Vagina (tissue), 2 donors: ENCODE measurements around the gene GAD1. TPM values are rescaled to one million over a fixed set of nuclear protein-coding genes. Genes with fewer than 3 reads are reported as not detected.

Source experiments
- DNase-seq, 2 donors: peaks; one replicate each; pipeline ENCODE4 v3.0.0-alpha.2; 2017; ENCODE audit errors: extremely low spot score in 2 of 2
- H3K27ac ChIP-seq: fragments of 200-600 bp; sonication (generic); one replicate; pipeline ENCODE4 v1.5.1; 2019
- H3K27me3 ChIP-seq: fragments of 200-600 bp; sonication (generic); one replicate; pipeline ENCODE4 v1.5.1; 2019
- H3K36me3 ChIP-seq, 2 donors: fragments of 200-600 bp; sonication (generic); one replicate each; pipeline ENCODE4 v1.5.1; 2017 to 2019
- H3K4me1 ChIP-seq: fragments of 200-600 bp; sonication (generic); one replicate; pipeline ENCODE4 v1.5.1; 2019
- H3K4me3 ChIP-seq, 2 donors: fragments of 200-600 bp; sonication (generic); 1 replicate in 1 of 2; 2 replicates in 1 of 2; pipeline ENCODE4 v1.5.1; 2016 to 2019
- H3K9me3 ChIP-seq: fragments of 200-600 bp; sonication (generic); one replicate; pipeline ENCODE4 v1.5.1; 2019
- POLR2A ChIP-seq, 2 donors: fragments of 450-650 bp; IDR thresholded peaks; one replicate each; pipeline ENCODE4 v1.6.1; 2017; ENCODE audit warnings: antibody characterized with exemption in 2 of 2, mild to moderate bottlenecking in 2 of 2, moderate library complexity in 2 of 2
- POLR2AphosphoS5 ChIP-seq, 2 donors: sonication (generic); formaldehyde crosslinking; IDR thresholded peaks; one replicate each; pipeline ENCODE4 v1.9.0; 2017; ENCODE audit warnings: antibody characterized with exemption in 2 of 2, mild to moderate bottlenecking in 2 of 2, low read depth in 1 of 2; ENCODE audit not compliant: insufficient read depth in 1 of 2
- intact Hi-C: fragments of 100-400 bp; cut with DNase I; formaldehyde crosslinking; loops from one replicate; pipeline ENCODE4 v1.15.1; 2023
- small RNA-seq: library from RNA; depleted of rRNA; stranded (forward); fragments of <200 nt; gene quantifications from one replicate; pipeline ENCODE3, GENCODE V24; 2016
- total RNA-seq: library from RNA; depleted of rRNA; stranded (reverse); fragments of >200 nt; gene quantifications from one replicate; pipeline ENCODE4 v1.2.3, GENCODE V29; 2016
- TF ChIP-seq, protein P1 (sequence below), 3 experiments: fragments of 450-650 bp in 2 of 3; fragments of 200-600 bp in 1 of 3; sonication (generic) in 1 of 3; IDR thresholded peaks; one replicate each; pipeline ENCODE4 v1.5.1; 2017 to 2019; ENCODE audit warnings: antibody characterized with exemption in 3 of 3, mild to moderate bottlenecking in 2 of 3, moderate library complexity in 2 of 3

The GAD1 gene
- total RNA-seq, 1 donor from 2014 or later: not detected

DNA sequence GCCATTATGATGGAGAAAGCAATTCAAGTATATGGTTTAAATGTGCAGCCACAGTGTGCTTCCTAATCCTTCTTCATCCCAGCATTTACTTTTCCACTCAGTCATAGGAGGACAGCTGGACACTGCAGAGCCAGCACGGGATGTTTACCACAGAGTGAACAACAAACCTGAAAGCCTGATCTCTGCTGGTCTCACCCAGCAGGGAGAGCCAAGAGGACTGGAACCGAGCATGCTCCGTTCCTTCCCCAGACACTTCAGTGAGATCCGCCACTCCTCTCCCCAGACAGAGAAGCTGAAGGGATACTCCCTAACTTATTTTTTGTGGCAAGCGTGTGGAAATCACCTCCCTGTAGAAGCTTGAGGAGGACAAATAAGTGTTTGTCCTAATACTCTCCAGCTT is 89.2 kb downstream of the GAD1 start:
- Histone ChIP-seq H3K27me3 (no peaks in the 10 kb centered on the region), H3K27ac (no peak overlapping the region), H3K9me3 (no peaks in the 10 kb centered on the region), H3K4me3 (no peak overlapping the region), H3K4me1 (no peaks in the 10 kb centered on the region), H3K36me3 (no peaks in the 10 kb centered on the region)
- intact Hi-C loops: no loop called here
- no peak for DNase-seq
- TF ChIP-seq POLR2A (IDR thresholded peaks at IDR 0.05): no peak
- TF ChIP-seq, protein P1, sequence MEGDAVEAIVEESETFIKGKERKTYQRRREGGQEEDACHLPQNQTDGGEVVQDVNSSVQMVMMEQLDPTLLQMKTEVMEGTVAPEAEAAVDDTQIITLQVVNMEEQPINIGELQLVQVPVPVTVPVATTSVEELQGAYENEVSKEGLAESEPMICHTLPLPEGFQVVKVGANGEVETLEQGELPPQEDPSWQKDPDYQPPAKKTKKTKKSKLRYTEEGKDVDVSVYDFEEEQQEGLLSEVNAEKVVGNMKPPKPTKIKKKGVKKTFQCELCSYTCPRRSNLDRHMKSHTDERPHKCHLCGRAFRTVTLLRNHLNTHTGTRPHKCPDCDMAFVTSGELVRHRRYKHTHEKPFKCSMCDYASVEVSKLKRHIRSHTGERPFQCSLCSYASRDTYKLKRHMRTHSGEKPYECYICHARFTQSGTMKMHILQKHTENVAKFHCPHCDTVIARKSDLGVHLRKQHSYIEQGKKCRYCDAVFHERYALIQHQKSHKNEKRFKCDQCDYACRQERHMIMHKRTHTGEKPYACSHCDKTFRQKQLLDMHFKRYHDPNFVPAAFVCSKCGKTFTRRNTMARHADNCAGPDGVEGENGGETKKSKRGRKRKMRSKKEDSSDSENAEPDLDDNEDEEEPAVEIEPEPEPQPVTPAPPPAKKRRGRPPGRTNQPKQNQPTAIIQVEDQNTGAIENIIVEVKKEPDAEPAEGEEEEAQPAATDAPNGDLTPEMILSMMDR (IDR thresholded peaks at IDR 0.05): no peak
- no peak for TF ChIP-seq POLR2AphosphoS5 (IDR thresholded peaks at IDR 0.05; ENCODE audit: insufficient read depth in 1 of 2, low read depth in 1 of 2)

Small RNAs within 50 kb of the gene (small RNA-seq; reads per million reads assigned to genes)
- gene RF00019: not detected

Other genes with a start within 250 kb of the GAD1 start
- 1.7 TPM for gene SP5, start 101.5 kb upstream of the GAD1 start, total RNA-seq
- gene ERICH2, start 46.5 kb upstream of the GAD1 start, total RNA-seq: not detected
- 18.2 TPM for gene GORASP2, start 112.4 kb downstream of the GAD1 start, total RNA-seq